ENCODE results near the gene NATD1. TPM values are rescaled to one million over a fixed set of nuclear protein-coding genes. Genes with fewer than 3 reads are reported as not detected.

NATD1 gene
- polyA plus RNA-seq, 1 experiment, result 13.3 TPM

- Histone ChIP-seq H3K4me3 (ENCODE audit: low read depth, low read length) (peak within 1 kb of the TSS; percentile 92), H3K36me3 (ENCODE audit: control insufficient read depth, insufficient read depth, low read length) (peaks cover 8% of the 10 kb centered on the region; the same call in 1 of the 2 replicates), H3K27me3 (ENCODE audit: control insufficient read depth, insufficient read depth, low read length) (no peaks in the 10 kb centered on the region)
- CTCF ChIA-PET, result interaction anchor here (1.0 to 1.7 kb wide), 6 partner anchors 14 to 95 kb away, joined by 3 to 5 read pairs (median 4); no protein-coding TSS in a partner anchor
- DNase-seq (ENCODE audit: low read depth), result peak; percentile 75
- no peak for TF ChIP-seq CTCF (IDR thresholded peaks at IDR 0.05; ENCODE audit: insufficient read depth, low read depth, low read length)
- POLR2A ChIA-PET, result no interaction called here
Observed at GRCh38 chr17:21214015-21214776, 39.0 kb downstream of the NATD1 start, which contains the start of gene TMEM11. TSS of gene TMEM11 (minus strand) at chr17:21214161. CDS start at chr17:21214152, 9 bp downstream.

- ChIA-PET CTCF (interaction anchor here (1.0 to 1.7 kb wide), 6 partner anchors 14 to 94 kb away, joined by 3 to 5 read pairs (median 3); no protein-coding TSS in a partner anchor), POLR2A (no interaction called here)
- H3K36me3 ChIP-seq (ENCODE audit: control insufficient read depth, insufficient read depth, low read length), result peaks cover 10% of the 10 kb centered on the region; the same call in 1 of the 2 replicates
- no peak for TF ChIP-seq CTCF (IDR thresholded peaks at IDR 0.05; ENCODE audit: insufficient read depth, low read depth, low read length)
- H3K4me3 ChIP-seq (ENCODE audit: low read depth, low read length), result peak overlapping the region; percentile 92
- H3K27me3 ChIP-seq (ENCODE audit: control insufficient read depth, insufficient read depth, low read length), result no peaks in the 10 kb centered on the region
- DNase-seq (ENCODE audit: low read depth), result no peak
Observed at GRCh38 chr17:21213638-21214014, 39.6 kb downstream of the NATD1 start.

- Histone ChIP-seq H3K4me3 (ENCODE audit: low read depth, low read length) (peak overlapping the region; percentile 92), H3K27me3 (ENCODE audit: control insufficient read depth, insufficient read depth, low read length) (no peaks in the 10 kb centered on the region), H3K36me3 (ENCODE audit: control insufficient read depth, insufficient read depth, low read length) (peaks cover 12% of the 10 kb centered on the region; the same call in 1 of the 2 replicates)
- POLR2A ChIA-PET, result no interaction called here
- DNase-seq (ENCODE audit: low read depth), result no peak
- TF ChIP-seq CTCF (IDR thresholded peaks at IDR 0.05; ENCODE audit: insufficient read depth, low read depth, low read length), result no peak
- CTCF ChIA-PET, result interaction anchor here (1.0 to 1.7 kb wide), 10 partner anchors 13 to 96 kb away, joined by 3 to 6 read pairs (median 4); no protein-coding TSS in a partner anchor
Observed at GRCh38 chr17:21212826-21213637, 40.2 kb downstream of the NATD1 start.

GRCh38 chr17:21211825-21212479, 41.3 kb downstream of the NATD1 start:
- no peak for TF ChIP-seq CTCF (IDR thresholded peaks at IDR 0.05; ENCODE audit: insufficient read depth, low read depth, low read length)
- ChIA-PET POLR2A (no interaction called here), CTCF (interaction anchor here (1.0 to 1.8 kb wide), 4 partner anchors 11 to 301 kb away, joined by 3 to 9 read pairs (median 4); no protein-coding TSS in a partner anchor)
- no peaks in the 10 kb centered on the region for H3K27me3 ChIP-seq (ENCODE audit: control insufficient read depth, insufficient read depth, low read length)
- H3K4me3 ChIP-seq (ENCODE audit: low read depth, low read length), result peak overlapping the region; percentile 92; the same call in 1 of the 2 replicates
- DNase-seq (ENCODE audit: low read depth), result no peak
- H3K36me3 ChIP-seq (ENCODE audit: control insufficient read depth, insufficient read depth, low read length), result peaks cover 12% of the 10 kb centered on the region; the same call in 1 of the 2 replicates

Data from BJ (cell line).